ENCODE data around the gene MOSMO. TPM values are rescaled to one million over a fixed set of nuclear protein-coding genes. Genes with fewer than 3 reads are reported as not detected.

Gene MOSMO
- total RNA-seq, 1 experiment from 2014 or later = 27.6 TPM

DNA sequence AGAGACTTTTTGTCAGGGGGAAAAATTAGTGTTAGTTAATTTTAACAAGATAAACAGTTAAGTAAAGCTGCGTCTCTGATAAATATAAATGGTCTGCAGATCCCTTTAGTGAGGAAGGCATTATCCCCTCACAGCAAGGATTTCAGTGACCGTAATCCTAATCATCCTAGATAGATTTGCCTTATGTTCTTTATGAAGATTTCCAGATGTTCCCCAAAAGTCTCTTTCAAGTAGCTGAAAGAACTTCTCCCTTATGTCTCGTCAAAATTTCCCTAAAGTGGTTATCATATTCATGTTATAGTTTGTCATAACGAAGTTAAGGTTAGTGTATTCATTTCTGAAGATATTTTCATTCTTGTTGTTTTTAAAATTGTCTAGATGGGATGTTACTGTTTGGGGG is 5.6 kb downstream of the MOSMO start:
- Histone ChIP-seq H3K9ac (ENCODE audit: low read length) (no peak overlapping the region), H4K20me1 (ENCODE audit: insufficient read depth) (no peaks in the 10 kb centered on the region), H3K9me2 (ENCODE audit: insufficient read depth) (no peaks in the 10 kb centered on the region), H3K27ac (ENCODE audit: low read depth, low read length) (no peak overlapping the region), H3K36me3 (ENCODE audit: control insufficient read depth in 1 of 2, insufficient read depth in 2 of 2, low read length in 2 of 2) (no peaks in the 10 kb centered on the region), H2AFZ (ENCODE audit: low read depth, low read length, poor library complexity, severe bottlenecking) (no peak overlapping the region), H3K79me2 (ENCODE audit: insufficient read depth, low read length) (peaks cover 100% of the 10 kb centered on the region), H3K4me1 (ENCODE audit: control insufficient read depth in 1 of 2, insufficient read depth in 2 of 2, low read length in 2 of 2) (peaks cover 30 to 70% of the 10 kb centered on the region in 2 experiments), H3K9me3 (ENCODE audit: control insufficient read depth in 1 of 2, insufficient read depth in 1 of 2, low read depth in 1 of 2, low read length in 2 of 2) (no peaks in the 10 kb centered on the region), H3K27me3 (ENCODE audit: insufficient read depth, low read length) (no peaks in the 10 kb centered on the region), H3K4me2 (ENCODE audit: low read length) (no peak overlapping the region), H3K4me3 (replicated peaks in 1 of 2; ENCODE audit: low read depth in 1 of 2, low read length in 2 of 2) (no peak overlapping the region)
- TF ChIP-seq, protein P1, sequence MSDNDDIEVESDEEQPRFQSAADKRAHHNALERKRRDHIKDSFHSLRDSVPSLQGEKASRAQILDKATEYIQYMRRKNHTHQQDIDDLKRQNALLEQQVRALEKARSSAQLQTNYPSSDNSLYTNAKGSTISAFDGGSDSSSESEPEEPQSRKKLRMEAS (IDR thresholded peaks at IDR 0.05) = no peak
- no peak for TF ChIP-seq ATF3 (IDR thresholded peaks at IDR 0.05)
- TF ChIP-seq ZNF274 (IDR thresholded peaks at IDR 0.05; ENCODE audit: low read depth, low read length) = no peak
- no peak for TF ChIP-seq FOSL1 (IDR thresholded peaks at IDR 0.05; ENCODE audit: low read depth)
- TF ChIP-seq CTCF (IDR thresholded peaks at IDR 0.05 in 2 of 3, conservative IDR thresholded peaks at IDR 0.05 in 1 of 3; ENCODE audit: borderline replicate concordance in 1 of 3, insufficient read depth in 1 of 3, low read depth in 2 of 3, low read length in 2 of 3) = no peak
- no peak for TF ChIP-seq SRF (IDR thresholded peaks at IDR 0.05; ENCODE audit: low read depth)
- TF ChIP-seq CBX3 (IDR thresholded peaks at IDR 0.05; ENCODE audit: low read depth) = no peak
- TF ChIP-seq RAD21 (IDR thresholded peaks at IDR 0.05; ENCODE audit: low read depth) = no peak
- no peak for TF ChIP-seq REST (IDR thresholded peaks at IDR 0.05; ENCODE audit: low read depth)
- intact Hi-C loops (cut with micrococcal nuclease) = no loop called here
- no peak for DNase-seq (ENCODE audit: low read depth, low spot score)
- BruUV-seq (replicated peaks) = no TSS peak
- RAD21 ChIA-PET (ENCODE audit: low non-redundant PET in 1 of 2, low total read pairs in 2 of 2, uncharacterized antibody in 2 of 2, unreplicated experiment in 2 of 2) = no interaction called here
- no peak for ATAC-seq
- CTCF ChIA-PET = no interaction called here
- POLR2A ChIA-PET = interaction anchor here (0.9 kb wide), 1 partner anchor 33 kb away, joined by 6 read pairs; no protein-coding TSS in a partner anchor
